ENCODE results near the gene CLEC11A. TPM values are rescaled to one million over a fixed set of nuclear protein-coding genes. Genes with fewer than 3 reads are reported as not detected.

Gene CLEC11A
- total RNA-seq, 1 experiment from 2014 or later, result not detected

GRCh38 chr19:50702158-50702870 lies 20.9 kb upstream of the CLEC11A start:
- TF ChIP-seq REST (IDR thresholded peaks at IDR 0.05; ENCODE audit: insufficient read depth in 1 of 2, low read depth in 2 of 2, low read length in 1 of 2) (no peak), POLR2AphosphoS5 (IDR thresholded peaks at IDR 0.05; ENCODE audit: low read depth, low read length) (no peak)
- TF ChIP-seq, protein P1, sequence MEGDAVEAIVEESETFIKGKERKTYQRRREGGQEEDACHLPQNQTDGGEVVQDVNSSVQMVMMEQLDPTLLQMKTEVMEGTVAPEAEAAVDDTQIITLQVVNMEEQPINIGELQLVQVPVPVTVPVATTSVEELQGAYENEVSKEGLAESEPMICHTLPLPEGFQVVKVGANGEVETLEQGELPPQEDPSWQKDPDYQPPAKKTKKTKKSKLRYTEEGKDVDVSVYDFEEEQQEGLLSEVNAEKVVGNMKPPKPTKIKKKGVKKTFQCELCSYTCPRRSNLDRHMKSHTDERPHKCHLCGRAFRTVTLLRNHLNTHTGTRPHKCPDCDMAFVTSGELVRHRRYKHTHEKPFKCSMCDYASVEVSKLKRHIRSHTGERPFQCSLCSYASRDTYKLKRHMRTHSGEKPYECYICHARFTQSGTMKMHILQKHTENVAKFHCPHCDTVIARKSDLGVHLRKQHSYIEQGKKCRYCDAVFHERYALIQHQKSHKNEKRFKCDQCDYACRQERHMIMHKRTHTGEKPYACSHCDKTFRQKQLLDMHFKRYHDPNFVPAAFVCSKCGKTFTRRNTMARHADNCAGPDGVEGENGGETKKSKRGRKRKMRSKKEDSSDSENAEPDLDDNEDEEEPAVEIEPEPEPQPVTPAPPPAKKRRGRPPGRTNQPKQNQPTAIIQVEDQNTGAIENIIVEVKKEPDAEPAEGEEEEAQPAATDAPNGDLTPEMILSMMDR (IDR thresholded peaks at IDR 0.05), result no peak
- H3K4me3 ChIP-seq (ENCODE audit: low read depth in 2 of 2, low read length in 2 of 2), result no peak overlapping the region
- H3K4me1 ChIP-seq (ENCODE audit: control insufficient read depth, insufficient read depth, low read length), result no peaks in the 10 kb centered on the region
- ATAC-seq (no peak), DNase-seq (ENCODE audit: low read depth, low spot score) (no peak)
- intact Hi-C loops (cut with micrococcal nuclease; ENCODE audit: unreplicated experiment) (no loop called here), in situ Hi-C loops (cut with HindIII; ENCODE audit: low pct_unique_long_range_greater_than_20kb, low sequenced_read_pairs) (no loop called here)
- H3K27ac ChIP-seq (ENCODE audit: low read length), result no peak overlapping the region
- H3K27me3 ChIP-seq (ENCODE audit: control insufficient read depth, insufficient read depth, low read length), result no peaks in the 10 kb centered on the region; the same call in 1 of the 2 replicates
- CTCF ChIA-PET, result interaction anchor here (0.6 kb wide), 2 partner anchors 103 to 242 kb away, joined by 3 read pairs; no protein-coding TSS in a partner anchor
- no peaks in the 10 kb centered on the region for H3K36me3 ChIP-seq (ENCODE audit: control insufficient read depth, insufficient read depth, low read length)
- BruUV-seq (replicated peaks), result no TSS peak
- no peaks in the 10 kb centered on the region for H3K9me3 ChIP-seq (ENCODE audit: control insufficient read depth, insufficient read depth, low read depth, low read length)
- POLR2A ChIA-PET, result no interaction called here

DNA sequence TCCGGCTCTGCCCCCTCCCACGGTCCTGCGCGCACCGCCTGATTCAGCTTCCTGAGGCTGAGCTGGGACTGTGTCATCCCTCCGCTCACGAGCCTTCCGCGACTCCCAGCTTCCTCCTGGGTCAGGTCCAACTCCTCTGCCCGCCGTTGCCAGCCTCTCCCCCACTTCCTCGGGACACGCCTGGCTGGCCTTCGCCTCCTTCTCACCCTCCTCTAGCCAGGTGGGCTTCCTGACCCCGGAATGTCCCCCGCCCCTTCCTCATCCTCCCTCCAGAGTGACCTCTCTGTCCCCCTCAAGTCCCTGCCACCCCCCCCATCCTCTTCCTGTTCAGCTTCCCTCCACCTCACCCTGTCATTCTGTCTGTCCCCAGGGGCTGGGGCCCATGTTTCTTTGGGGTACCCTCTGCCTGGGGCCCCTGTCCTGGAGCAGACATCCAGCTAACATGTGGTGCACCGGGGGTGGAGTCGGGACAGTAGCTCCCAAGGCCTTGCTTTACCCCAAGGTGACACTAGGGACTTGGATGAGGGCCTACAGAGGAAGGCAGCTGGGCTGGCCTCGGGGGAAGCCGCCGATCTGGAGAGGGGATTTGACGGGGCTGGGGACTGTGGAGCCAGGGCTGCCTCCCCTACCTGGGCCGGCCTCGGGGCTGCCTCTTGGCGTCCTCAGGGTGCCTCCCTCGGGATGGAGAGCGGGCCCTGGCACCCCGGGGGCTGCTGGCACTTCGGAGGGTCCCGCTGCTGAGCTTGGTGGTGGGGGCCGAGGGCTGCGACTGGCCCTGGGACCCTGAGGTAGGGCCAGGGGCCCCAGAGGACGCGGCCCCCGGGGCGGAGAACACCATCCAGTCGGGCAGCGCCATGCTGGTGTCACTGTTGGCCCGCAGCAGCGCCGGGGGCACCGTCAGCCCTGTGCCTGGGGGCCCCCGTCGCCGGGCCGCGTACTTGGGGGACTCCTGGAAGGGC lies 20.0 kb upstream of the CLEC11A start:
- Histone ChIP-seq H3K27ac (ENCODE audit: low read length) (no peak overlapping the region), H3K4me3 (ENCODE audit: low read depth in 2 of 2, low read length in 2 of 2) (no peak overlapping the region), H3K9me3 (ENCODE audit: control insufficient read depth, insufficient read depth, low read depth, low read length) (no peaks in the 10 kb centered on the region), H3K36me3 (ENCODE audit: control insufficient read depth, insufficient read depth, low read length) (no peaks in the 10 kb centered on the region), H3K4me1 (ENCODE audit: control insufficient read depth, insufficient read depth, low read length) (no peaks in the 10 kb centered on the region), H3K27me3 (ENCODE audit: control insufficient read depth, insufficient read depth, low read length) (no peaks in the 10 kb centered on the region; the same call in 1 of the 2 replicates)
- in situ Hi-C loops (cut with HindIII; ENCODE audit: low pct_unique_long_range_greater_than_20kb, low sequenced_read_pairs) (no loop called here), intact Hi-C loops (cut with micrococcal nuclease; ENCODE audit: unreplicated experiment) (no loop called here)
- TF ChIP-seq TCF7L2 (IDR thresholded peaks at IDR 0.05; ENCODE audit: low read depth, low read length), result no peak
- TF ChIP-seq REST (IDR thresholded peaks at IDR 0.05; ENCODE audit: insufficient read depth in 1 of 2, low read depth in 2 of 2, low read length in 1 of 2), result no peak
- no peak for TF ChIP-seq SIN3A (IDR thresholded peaks at IDR 0.05; ENCODE audit: borderline replicate concordance, insufficient read depth, low read depth, low read length)
- no peak for TF ChIP-seq POLR2AphosphoS5 (IDR thresholded peaks at IDR 0.05; ENCODE audit: low read depth, low read length)
- TF ChIP-seq, protein P1 (IDR thresholded peaks at IDR 0.05), result no peak
- POLR2A ChIA-PET, result interaction anchor here (0.6 kb wide), 1 partner anchor 194 kb away, joined by 3 read pairs; no protein-coding TSS in a partner anchor
- no TSS peak for BruUV-seq (replicated peaks)
- CTCF ChIA-PET, result interaction anchor here (0.6 to 1.2 kb wide), 7 partner anchors 10 to 219 kb away, joined by 3 to 12 read pairs (median 4); no protein-coding TSS in a partner anchor
- DNase-seq (ENCODE audit: low read depth, low spot score), result no peak
- no peak; the same call in 1 of the 2 replicates for ATAC-seq

Data from Panc1 (cell line).